Mammary epithelial cell (primary cell): ENCODE measurements around the gene RXRA.

Experiments used
- EZH2 ChIP-seq: IDR thresholded peaks from 2 replicates; pipeline ENCODE4 v1.6.1; 2012; ENCODE audit warnings: low read length, inconsistent platforms, borderline replicate concordance
- TF ChIP-seq, protein P1 (sequence below), 2 donors: IDR thresholded peaks in 1 of 2; conservative IDR thresholded peaks in 1 of 2; 2 replicates each; pipeline ENCODE4 v1.5.1; 2011 to 2012; ENCODE audit warnings: inconsistent platforms in 2 of 2, low read length in 2 of 2, mild to moderate bottlenecking in 2 of 2, control low read depth in 1 of 2, low read depth in 1 of 2; ENCODE audit not compliant: insufficient read depth in 1 of 2; ENCODE audit errors: extremely low read depth in 1 of 2

DNA sequence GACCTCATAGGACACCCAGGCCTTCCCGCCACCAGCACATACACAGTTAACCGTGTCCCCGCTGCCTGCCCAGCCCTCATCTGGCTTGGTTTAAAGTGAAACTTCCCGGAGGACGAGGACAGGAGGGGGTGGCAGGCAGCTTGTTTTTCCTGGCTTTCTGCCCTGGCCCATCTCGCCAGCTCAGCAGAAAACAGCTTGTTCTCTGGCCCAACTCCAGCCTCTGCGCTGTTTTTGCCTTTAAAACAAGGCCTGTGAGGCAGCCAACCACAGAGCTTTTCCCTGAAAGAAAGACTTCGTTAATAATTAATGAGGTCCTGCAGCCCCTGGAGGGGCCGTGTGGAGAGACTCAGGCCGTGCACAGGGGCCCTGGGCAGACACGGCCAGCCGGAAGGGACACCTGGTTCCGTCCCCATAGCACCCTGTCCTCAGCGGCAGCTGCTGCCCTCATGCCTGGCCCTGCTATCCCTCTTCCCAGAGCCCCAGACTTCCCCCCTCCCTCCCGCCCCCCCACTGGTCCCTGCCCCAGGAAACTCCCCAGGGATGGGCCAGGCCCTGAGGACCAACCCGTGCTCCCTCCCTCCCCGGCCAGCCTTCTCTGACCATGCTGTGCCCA lies 108.7 kb downstream of the RXRA start:
- TF ChIP-seq, protein P1, sequence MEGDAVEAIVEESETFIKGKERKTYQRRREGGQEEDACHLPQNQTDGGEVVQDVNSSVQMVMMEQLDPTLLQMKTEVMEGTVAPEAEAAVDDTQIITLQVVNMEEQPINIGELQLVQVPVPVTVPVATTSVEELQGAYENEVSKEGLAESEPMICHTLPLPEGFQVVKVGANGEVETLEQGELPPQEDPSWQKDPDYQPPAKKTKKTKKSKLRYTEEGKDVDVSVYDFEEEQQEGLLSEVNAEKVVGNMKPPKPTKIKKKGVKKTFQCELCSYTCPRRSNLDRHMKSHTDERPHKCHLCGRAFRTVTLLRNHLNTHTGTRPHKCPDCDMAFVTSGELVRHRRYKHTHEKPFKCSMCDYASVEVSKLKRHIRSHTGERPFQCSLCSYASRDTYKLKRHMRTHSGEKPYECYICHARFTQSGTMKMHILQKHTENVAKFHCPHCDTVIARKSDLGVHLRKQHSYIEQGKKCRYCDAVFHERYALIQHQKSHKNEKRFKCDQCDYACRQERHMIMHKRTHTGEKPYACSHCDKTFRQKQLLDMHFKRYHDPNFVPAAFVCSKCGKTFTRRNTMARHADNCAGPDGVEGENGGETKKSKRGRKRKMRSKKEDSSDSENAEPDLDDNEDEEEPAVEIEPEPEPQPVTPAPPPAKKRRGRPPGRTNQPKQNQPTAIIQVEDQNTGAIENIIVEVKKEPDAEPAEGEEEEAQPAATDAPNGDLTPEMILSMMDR (conservative IDR thresholded peaks at IDR 0.05 in 1 of 2, IDR thresholded peaks at IDR 0.05 in 1 of 2; ENCODE audit: extremely low read depth in 1 of 2, insufficient read depth in 1 of 2, low read depth in 1 of 2, low read length in 2 of 2), result no peak
- no peak for TF ChIP-seq EZH2
